HepG2 (cell line): ENCODE data around the gene WDR27. TPM values are rescaled to one million over a fixed set of nuclear protein-coding genes. Genes with fewer than 3 reads are reported as not detected.

Experiments used
- AHDC1 ChIP-seq: sonication (generic); formaldehyde crosslinking; IDR thresholded peaks from 2 replicates; pipeline ENCODE4 v1.5.1; 2020; ENCODE audit warnings: mild to moderate bottlenecking, missing genetic modification reagents, borderline replicate concordance
- ARNT ChIP-seq: fragments of 450-650 bp; IDR thresholded peaks from 2 replicates; pipeline ENCODE4 v1.6.1; 2017
- ATF7 ChIP-seq, 2 experiments: fragments of 450-650 bp in 1 of 2; sonication (generic) in 1 of 2; formaldehyde crosslinking in 1 of 2; IDR thresholded peaks; 2 replicates each; pipeline versions ENCODE4 v1.4.0 to v1.6.1; 2016 to 2020; ENCODE audit warnings: antibody characterized with exemption in 1 of 2, mild to moderate bottlenecking in 1 of 2, missing genetic modification reagents in 1 of 2
- BRD4 ChIP-seq: sonication (generic); formaldehyde crosslinking; IDR thresholded peaks from 2 replicates; pipeline ENCODE4 v1.4.0; 2020; ENCODE audit warnings: missing genetic modification reagents
- CCDC6 ChIP-seq: sonication (generic); formaldehyde crosslinking; IDR thresholded peaks from 2 replicates; pipeline ENCODE4 v1.8.1; 2022; ENCODE audit warnings: mild to moderate bottlenecking, missing genetic modification reagents, moderate library complexity
- HNRNPK ChIP-seq: fragments of 200-400 bp; formaldehyde crosslinking; IDR thresholded peaks from 2 replicates; pipeline ENCODE4 v1.6.1; 2018; ENCODE audit warnings: low read length, low read depth, moderate library complexity, mild to moderate bottlenecking; ENCODE audit not compliant: poor library complexity, severe bottlenecking
- MEIS2 ChIP-seq: sonication (generic); formaldehyde crosslinking; IDR thresholded peaks from 2 replicates; pipeline ENCODE4 v1.9.0; 2021; ENCODE audit warnings: mild to moderate bottlenecking, missing genetic modification reagents
- MLX ChIP-seq: IDR thresholded peaks from 2 replicates; pipeline ENCODE4 v1.6.1; 2016
- MTF1 ChIP-seq: sonication (generic); formaldehyde crosslinking; IDR thresholded peaks from 2 replicates; pipeline ENCODE4 v1.5.0; 2020; ENCODE audit warnings: missing genetic modification reagents
- NR2F2 ChIP-seq: IDR thresholded peaks from 2 replicates; pipeline ENCODE4 v1.6.1; 2012; ENCODE audit warnings: low read depth, inconsistent platforms, borderline replicate concordance
- RERE ChIP-seq: IDR thresholded peaks from 2 replicates; pipeline ENCODE4 v1.6.1; 2016; ENCODE audit warnings: low read depth, missing genetic modification reagents, missing compliant biosample characterization
- ZNF253 ChIP-seq: sonication (generic); formaldehyde crosslinking; IDR thresholded peaks from 2 replicates; pipeline ENCODE4 v1.8.0; 2022; ENCODE audit warnings: mild to moderate bottlenecking, missing genetic modification reagents, borderline replicate concordance
- ZNF329 ChIP-seq: sonication (generic); formaldehyde crosslinking; IDR thresholded peaks from 2 replicates; pipeline ENCODE4 v1.9.0; 2021; ENCODE audit warnings: low read depth, mild to moderate bottlenecking, missing genetic modification reagents
- ZNF674 ChIP-seq: sonication (generic); formaldehyde crosslinking; IDR thresholded peaks from 2 replicates; pipeline ENCODE4 v1.5.0; 2020; ENCODE audit warnings: low read depth, mild to moderate bottlenecking, missing genetic modification reagents
- ZNF792 ChIP-seq: IDR thresholded peaks from 2 replicates; pipeline ENCODE4 v1.6.1; 2016
- polyA plus RNA-seq, 8 experiments: library from polyadenylated mRNA; depleted of rRNA in 3 of 8; stranded (reverse) in 7 of 8; unstranded in 1 of 8; fragments of >200 nt; fragmentation: Illumina TruSeq in 4 of 8; extraction: Trizol in 4 of 8; gene quantifications; 2 replicates each; pipeline versions ENCODE4 v1.2.1 to v1.2.3, GENCODE V29; 2011 to 2016; ENCODE audit warnings: low read depth in 4 of 8, missing spikeins in 1 of 8, mixed read lengths in 1 of 8; ENCODE audit not compliant: insufficient read depth in 1 of 8
- total RNA-seq, 5 experiments: library from RNA; depleted of rRNA; stranded (reverse); fragments of >200 nt; fragmentation: Illumina TruSeq; extraction: Trizol; gene quantifications; 2 replicates each; pipeline ENCODE4 v1.2.3, GENCODE V29; 2016; ENCODE audit warnings: low read depth in 1 of 5

The WDR27 gene
- total and polyA plus RNA-seq, 2 of the 13 experiments (the other 11 are each of a cell fraction or from before 2014, with no cell fraction given), result 34.1 to 80.3 TPM

GRCh38 chr6:169725125-169726048 lies 23.6 kb upstream of the WDR27 start (continued):
- peak; percentile 53 for TF ChIP-seq MLX
- TF ChIP-seq ZNF329 (CRISPR knock-in tag), result peak; percentile 39; the same call in 1 of the 2 replicates
- peak; percentile 48; the same call in 1 of the 2 replicates for TF ChIP-seq ZNF792 (CRISPR knock-in tag)
- peak; percentile 76; the same call in 1 of the 2 replicates for TF ChIP-seq AHDC1
- peak; percentile 90; the same call in 1 of the 2 replicates for TF ChIP-seq ZNF674 (CRISPR knock-in tag)
- TF ChIP-seq CCDC6, result peak; percentile 85; the same call in 1 of the 2 replicates
- no peak for TF ChIP-seq MTF1 (CRISPR knock-in tag)
- TF ChIP-seq NR2F2, result peak; percentile 86
- no peak for TF ChIP-seq HNRNPK
- peak; percentile 67; the same call in 1 of the 2 replicates for TF ChIP-seq RERE
- no peak for TF ChIP-seq ARNT
- TF ChIP-seq ATF7 (IDR thresholded peaks at IDR 0.05), result peak; percentile 42; the same call in 1 of the 2 replicates
- peak; percentile 13; the same call in 1 of the 2 replicates for TF ChIP-seq ATF7 (CRISPR knock-in tag; IDR thresholded peaks at IDR 0.05)
- peak; percentile 76 for TF ChIP-seq MEIS2
- TF ChIP-seq BRD4 (CRISPR knock-in tag), result no peak
- no peak; the same call in 1 of the 2 replicates for TF ChIP-seq ZNF253 (CRISPR knock-in tag)
